OCI-LY3 (cell line): Measurements from ENCODE around the gene ATRN.

Experiments used
- H2AFZ ChIP-seq: fragments of 200-600, 300-600 bp; shearing (Covaris generic); 2 replicates; pipeline ENCODE4 v1.6.0; 2014; ENCODE audit warnings: antibody characterized with exemption, low read depth, low read length
- H3K27ac ChIP-seq: fragments of 200-600, 300-600 bp; sonication (generic); 2 replicates; pipeline ENCODE4 v1.5.1; 2014; ENCODE audit warnings: mild to moderate bottlenecking, low read length, moderate library complexity, mixed read lengths
- H3K27me3 ChIP-seq: fragments of 200-600, 300-600 bp; sonication (generic); 2 replicates; pipeline ENCODE4 v1.6.1; 2014; ENCODE audit warnings: low read depth, low read length, mixed read lengths
- H3K36me3 ChIP-seq: fragments of 200-600, 300-600 bp; sonication (generic); replicated peaks from 2 replicates; pipeline ENCODE3; 2014; ENCODE audit warnings: low read depth, low read length, mixed read lengths
- H3K4me1 ChIP-seq: fragments of 300-600, 200-600 bp; sonication (generic); 2 replicates; pipeline ENCODE4 v1.6.1; 2014; ENCODE audit warnings: low read length, mixed read lengths
- H3K4me2 ChIP-seq: fragments of 200-600, 300-600 bp; sonication (generic); 2 replicates; pipeline ENCODE4 v1.6.1; 2014; ENCODE audit warnings: low read length, mixed read lengths
- H3K4me3 ChIP-seq: fragments of 300-600, 200-600 bp; sonication (generic); 2 replicates; pipeline ENCODE4 v1.5.1; 2014; ENCODE audit warnings: antibody characterized with exemption, mild to moderate bottlenecking, low read length, moderate library complexity
- H3K79me2 ChIP-seq: fragments of 300-600, 200-600 bp; shearing (Covaris generic); 2 replicates; pipeline ENCODE4 v1.6.1; 2014; ENCODE audit warnings: mild to moderate bottlenecking, low read length, mixed read lengths
- H3K9ac ChIP-seq: fragments of 300-600, 200-600 bp; shearing (Covaris generic); 2 replicates; pipeline ENCODE4 v1.6.0; 2014; ENCODE audit warnings: mild to moderate bottlenecking, low read length, moderate library complexity
- H3K9me3 ChIP-seq: fragments of 200-600, 300-600 bp; shearing (Covaris generic); 2 replicates; pipeline ENCODE4 v1.6.1; 2014; ENCODE audit warnings: low read length, mixed read lengths; ENCODE audit not compliant: insufficient read depth
- H4K20me1 ChIP-seq: fragments of 200-600, 300-600 bp; sonication (generic); 2 replicates; pipeline ENCODE4 v1.6.1; 2016; ENCODE audit warnings: low read length, mixed read lengths; ENCODE audit not compliant: insufficient read depth
- CTCF ChIP-seq: fragments of 200-600, 300-600 bp; sonication (generic); IDR thresholded peaks from 2 replicates; pipeline ENCODE4 v1.5.1; 2014; ENCODE audit warnings: antibody characterized with exemption, low read length, low read depth
- EZH2phosphoT487 ChIP-seq: fragments of 200-600 bp; shearing (Covaris generic); IDR thresholded peaks from 2 replicates; pipeline ENCODE4 v1.6.1; 2018; ENCODE audit warnings: antibody characterized with exemption, mixed run types, low read depth

Gene ATRN

DNA sequence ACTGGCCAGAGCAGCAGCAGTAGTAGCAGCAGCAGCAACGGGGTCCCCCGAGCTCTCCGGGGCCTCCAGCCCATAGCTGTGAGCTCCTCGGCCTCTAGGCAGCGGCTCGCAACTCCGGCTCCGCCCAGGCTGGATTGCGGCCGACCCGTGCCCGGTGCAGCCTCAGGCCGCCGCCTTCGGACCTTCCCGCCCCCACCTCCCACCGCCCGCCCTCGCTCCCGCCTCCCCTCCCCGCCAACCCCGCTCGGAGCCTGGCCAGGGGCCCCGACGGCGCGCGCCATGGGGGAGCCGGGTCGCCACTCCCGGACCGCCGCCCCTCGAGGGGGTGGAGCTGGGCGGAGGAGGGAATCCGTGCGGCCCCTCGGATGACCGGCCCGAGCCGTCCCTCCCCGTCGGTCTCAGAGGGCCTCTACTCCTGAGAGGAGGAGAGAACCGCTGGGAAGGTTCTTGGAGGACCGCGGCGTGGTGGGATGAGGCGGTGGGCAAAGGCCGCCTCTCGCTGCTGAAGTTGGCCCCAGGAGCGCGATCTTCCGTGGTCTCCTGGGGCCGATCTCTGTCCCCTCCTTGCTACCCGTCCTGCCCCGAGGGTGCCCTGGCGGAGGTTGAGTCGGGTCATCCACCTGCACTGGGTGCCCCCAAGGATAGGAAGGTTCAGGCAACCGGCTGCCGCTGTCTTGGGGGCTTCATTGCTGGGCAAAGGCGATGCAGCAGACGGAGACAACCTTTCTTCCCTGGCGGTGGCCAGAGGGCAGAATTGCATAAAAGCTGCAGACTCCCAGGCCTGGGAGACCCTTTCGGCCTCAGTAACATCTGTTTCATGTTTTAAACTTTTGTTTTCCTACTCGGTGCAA lies 211.3 kb downstream of the ATRN start, which contains the start of gene ADAM33:
TSS of gene ADAM33 (minus strand) at position 80 of the 851 bp plus-strand sequence. CDS start at position 74, 6 bp downstream.
- Histone ChIP-seq H4K20me1 (no peaks in the 10 kb centered on the region), H3K79me2 (no peaks in the 10 kb centered on the region), H2AFZ (no peak within 1 kb of the TSS), H3K9ac (no peak within 1 kb of the TSS), H3K27ac (no peak within 1 kb of the TSS), H3K9me3 (no peaks in the 10 kb centered on the region), H3K36me3 (no peaks in the 10 kb centered on the region), H3K4me2 (no peak within 1 kb of the TSS), H3K27me3 (0 out of 2 replicates have a peak, but pooled peaks cover 8% of the 10 kb centered on the region), H3K4me1 (no peaks in the 10 kb centered on the region), H3K4me3 (no peak within 1 kb of the TSS)
- TF ChIP-seq EZH2phosphoT487 (no peak), CTCF (no peak)

- H3K4me2 ChIP-seq, result no peak overlapping the region
- peaks cover 3% of the 10 kb centered on the region; the same call in 1 of the 2 replicates for H3K4me1 ChIP-seq
- H3K9ac ChIP-seq, result no peak overlapping the region
- 0 out of 2 replicates have a peak, but pooled peaks cover 3% of the 10 kb centered on the region for H3K27me3 ChIP-seq
- H3K27ac ChIP-seq, result no peak overlapping the region
- no peak overlapping the region for H2AFZ ChIP-seq
- TF ChIP-seq EZH2phosphoT487 (no peak), CTCF (no peak)
- H3K4me3 ChIP-seq, result no peak overlapping the region
- no peaks in the 10 kb centered on the region for H4K20me1 ChIP-seq
- no peaks in the 10 kb centered on the region for H3K79me2 ChIP-seq
- H3K9me3 ChIP-seq, result no peaks in the 10 kb centered on the region
- H3K36me3 ChIP-seq, result no peaks in the 10 kb centered on the region
Observed at GRCh38 chr20:3685341-3685740, 214.5 kb downstream of the ATRN start.

- H3K4me3 ChIP-seq, result no peak overlapping the region
Observed at GRCh38 chr20:3686421-3686820, 215.6 kb downstream of the ATRN start.

More at GRCh38 chr20:3686421-3686820, 215.6 kb downstream of the ATRN start:
- TF ChIP-seq EZH2phosphoT487, result no peak
- TF ChIP-seq CTCF, result no peak
- H3K36me3 ChIP-seq, result no peaks in the 10 kb centered on the region
- H2AFZ ChIP-seq, result no peak overlapping the region
- H3K9me3 ChIP-seq, result no peaks in the 10 kb centered on the region
- no peak overlapping the region for H3K4me2 ChIP-seq
- no peaks in the 10 kb centered on the region for H3K79me2 ChIP-seq
- no peak overlapping the region for H3K9ac ChIP-seq
- H3K27ac ChIP-seq, result no peak overlapping the region
- 0 out of 2 replicates have a peak, but pooled peaks cover 3% of the 10 kb centered on the region for H3K27me3 ChIP-seq
- H3K4me1 ChIP-seq, result peaks cover 3% of the 10 kb centered on the region; the same call in 1 of the 2 replicates
- H4K20me1 ChIP-seq, result no peaks in the 10 kb centered on the region
